NCI-H774 (cell line): ENCODE measurements around the gene DUSP10.

Experiments
- DNase-seq: peaks from one replicate; lab custom pipeline; 2025; lab: John Stamatoyannopoulos, UW

The DUSP10 gene

DNA sequence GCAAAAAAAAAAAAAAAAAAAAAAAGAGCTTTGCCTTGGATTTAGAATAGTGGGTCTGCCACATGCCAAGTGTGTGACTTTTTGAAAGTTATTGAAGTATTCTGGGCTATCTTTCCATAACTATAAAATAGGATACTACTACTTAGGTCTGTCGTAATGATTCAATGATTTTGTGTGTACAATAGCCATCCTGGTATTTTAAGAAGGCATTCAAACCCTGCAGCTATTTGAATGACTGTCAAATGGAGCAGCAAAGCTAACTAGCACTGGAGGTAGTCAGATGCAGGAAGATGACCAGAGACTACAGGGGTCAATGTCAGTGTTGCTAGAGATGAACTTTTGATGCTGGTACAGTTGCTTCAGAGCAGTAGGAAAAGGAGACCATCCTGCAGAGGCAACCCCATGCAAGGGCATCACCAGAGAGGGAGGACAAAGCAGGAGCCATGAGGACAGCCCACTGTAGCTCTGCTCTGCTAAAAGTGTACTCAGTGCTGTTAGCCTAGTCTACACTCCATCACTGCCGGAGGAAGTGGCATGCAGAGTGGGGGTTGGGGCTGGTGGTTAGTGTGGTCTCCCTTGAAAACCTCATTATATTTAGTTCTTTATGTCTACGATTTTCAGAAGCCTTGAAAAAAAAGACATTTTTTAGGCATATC is 29.0 kb downstream of the DUSP10 start:
- DNase-seq, result no peak

- no peak for DNase-seq
Measured at GRCh38 chr1:221712198-221712684, 29.6 kb downstream of the DUSP10 start.

- DNase-seq, result no peak
Measured at GRCh38 chr1:221711656-221712055, 30.2 kb downstream of the DUSP10 start.

GRCh38 chr1:221711063-221711577 is 30.8 kb downstream of the DUSP10 start:
- no peak for DNase-seq

- no peak for DNase-seq
Measured at GRCh38 chr1:221709854-221710253, 32.0 kb downstream of the DUSP10 start.

GRCh38 chr1:221708987-221709386 is 32.9 kb downstream of the DUSP10 start:
- DNase-seq, result peak; percentile 99

DNA sequence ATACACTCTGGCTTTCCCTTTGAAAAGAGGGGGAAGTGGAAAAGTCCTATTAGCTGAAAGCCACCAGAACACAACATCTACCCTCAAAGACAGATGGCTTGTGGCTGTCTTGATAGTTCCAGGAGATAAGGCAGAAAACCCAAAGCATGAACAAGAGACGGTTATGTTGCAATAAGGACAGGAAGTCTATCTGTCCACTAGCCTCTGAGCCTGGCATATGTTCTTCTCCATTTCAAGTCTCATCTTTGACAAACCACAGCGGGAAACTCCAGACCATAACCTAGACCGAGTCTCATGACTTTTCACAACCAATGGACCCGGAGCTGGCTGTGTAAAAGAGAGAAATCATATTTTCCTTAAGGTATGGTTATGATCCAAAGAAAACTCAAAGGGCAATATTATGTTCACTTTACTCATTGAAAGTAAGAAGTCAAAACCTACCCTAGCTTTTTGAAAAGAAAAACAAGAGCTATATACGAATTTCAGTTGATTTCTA is 33.8 kb downstream of the DUSP10 start:
- peak; percentile 25 for DNase-seq

DNA sequence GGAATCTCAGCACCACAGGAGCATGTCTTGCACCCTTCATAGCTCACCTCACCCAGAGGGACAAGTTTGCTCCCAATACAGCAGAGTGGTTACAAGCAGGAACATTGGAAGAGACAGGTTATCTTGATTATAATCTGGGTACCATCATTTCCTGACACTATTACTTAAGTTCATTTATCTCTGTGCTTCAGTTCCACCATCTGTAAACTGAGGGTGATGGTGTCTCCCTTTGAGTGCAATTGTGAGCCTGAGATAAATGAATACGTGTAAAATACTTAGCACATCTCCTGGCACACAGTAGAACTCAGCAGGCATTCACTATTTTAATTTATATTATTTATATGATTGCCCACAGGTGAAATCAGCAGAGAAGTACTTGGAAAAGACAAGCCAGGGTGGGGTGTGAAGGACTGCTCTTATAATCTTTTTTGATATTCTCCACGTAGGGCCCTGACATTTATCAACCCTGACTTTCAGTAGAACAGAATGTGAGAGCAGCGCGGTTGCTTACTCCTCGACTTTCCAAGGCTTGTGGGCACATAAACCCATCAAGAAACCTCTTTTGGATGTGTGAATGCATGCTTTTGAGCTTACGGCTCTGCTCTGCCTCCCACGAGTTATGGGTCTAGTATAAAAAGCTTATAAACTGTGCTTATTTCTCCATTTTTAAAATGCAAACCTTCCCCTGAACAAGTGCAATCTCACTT is 34.9 kb downstream of the DUSP10 start:
- DNase-seq, result no peak

GRCh38 chr1:221706191-221706590 is 35.7 kb downstream of the DUSP10 start:
- DNase-seq, result no peak

- DNase-seq, result no peak
Measured at GRCh38 chr1:221704306-221704705, 37.6 kb downstream of the DUSP10 start.

DNA sequence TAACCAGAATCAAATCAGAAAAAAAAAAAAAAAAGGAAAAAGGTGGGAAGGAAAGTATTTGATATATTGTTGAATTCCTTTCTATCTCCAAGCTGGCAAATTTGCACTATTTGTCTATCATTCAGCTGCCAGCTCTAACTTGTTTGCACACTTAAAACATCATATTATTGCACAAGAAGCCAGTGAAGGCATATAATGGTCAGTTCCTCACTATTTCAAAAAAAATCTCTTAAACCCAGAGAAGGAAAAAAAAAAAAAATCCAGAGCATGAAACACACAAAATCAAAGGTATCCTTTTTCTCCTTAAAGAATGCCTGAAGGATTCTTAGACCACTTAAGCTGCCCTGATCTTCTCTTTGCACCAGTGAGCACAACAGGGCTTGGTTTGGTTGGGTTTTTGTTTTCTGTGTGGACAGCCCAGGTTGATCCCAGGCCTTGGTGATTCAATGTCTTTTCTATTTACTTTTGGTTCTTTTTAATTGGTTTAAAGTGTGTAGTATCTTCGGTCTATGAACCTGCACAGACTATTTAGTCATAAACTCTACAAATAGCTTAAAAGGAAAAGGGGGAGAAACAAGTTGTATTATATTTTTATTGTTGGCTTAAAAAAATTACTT is 40.2 kb downstream of the DUSP10 start:
- no peak for DNase-seq

DNA sequence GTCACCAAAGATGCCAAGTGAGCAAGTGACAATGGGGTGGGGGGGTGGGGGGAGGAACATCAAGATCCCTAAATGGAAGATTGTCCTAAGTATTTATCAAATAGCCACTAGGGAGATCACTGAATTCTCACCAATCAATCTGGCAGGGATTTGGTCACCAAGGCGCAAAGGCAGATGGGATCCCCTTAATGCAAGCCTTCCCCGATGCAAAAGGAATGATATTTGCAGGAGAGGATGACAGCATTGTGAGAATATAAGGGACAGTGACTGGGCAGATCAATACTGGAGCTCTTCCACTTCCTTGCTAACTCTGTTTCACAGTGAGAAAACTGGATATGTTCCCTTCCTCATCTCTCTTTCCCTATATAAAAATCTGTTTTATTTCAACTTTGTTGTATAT is 40.9 kb downstream of the DUSP10 start:
- no peak for DNase-seq

GRCh38 chr1:221700536-221700935 is 41.4 kb downstream of the DUSP10 start:
- DNase-seq, result no peak

- DNase-seq, result no peak
Measured at GRCh38 chr1:221699978-221700519, 41.8 kb downstream of the DUSP10 start.

- DNase-seq, result no peak
Measured at GRCh38 chr1:221699577-221699976, 42.3 kb downstream of the DUSP10 start.

- no peak for DNase-seq
Measured at GRCh38 chr1:221698579-221699349, 43.1 kb downstream of the DUSP10 start.

DNA sequence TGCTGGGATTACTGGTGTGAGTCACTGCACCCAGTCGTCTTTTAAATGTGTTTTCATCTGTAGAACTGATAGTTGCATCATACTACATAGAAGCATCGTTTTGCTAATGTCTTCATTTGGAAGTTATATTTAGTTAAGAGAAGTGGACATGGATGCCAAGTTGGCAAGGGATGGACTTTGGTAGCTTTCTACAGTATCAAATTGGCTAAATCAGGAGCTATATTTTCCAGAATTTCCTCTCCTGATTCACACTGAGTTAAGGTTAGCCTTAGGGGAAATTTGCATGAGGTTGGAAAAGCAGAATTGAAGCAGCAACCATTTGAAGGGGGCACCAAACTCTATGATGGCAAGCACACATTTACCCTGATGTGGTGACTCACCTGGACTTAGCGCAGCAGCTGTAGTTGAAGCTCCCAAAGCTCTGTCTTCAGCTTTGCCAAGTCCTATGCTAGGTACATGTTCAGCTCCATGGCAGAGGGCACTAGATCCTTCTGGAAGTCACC is 43.9 kb downstream of the DUSP10 start:
- no peak for DNase-seq

DNA sequence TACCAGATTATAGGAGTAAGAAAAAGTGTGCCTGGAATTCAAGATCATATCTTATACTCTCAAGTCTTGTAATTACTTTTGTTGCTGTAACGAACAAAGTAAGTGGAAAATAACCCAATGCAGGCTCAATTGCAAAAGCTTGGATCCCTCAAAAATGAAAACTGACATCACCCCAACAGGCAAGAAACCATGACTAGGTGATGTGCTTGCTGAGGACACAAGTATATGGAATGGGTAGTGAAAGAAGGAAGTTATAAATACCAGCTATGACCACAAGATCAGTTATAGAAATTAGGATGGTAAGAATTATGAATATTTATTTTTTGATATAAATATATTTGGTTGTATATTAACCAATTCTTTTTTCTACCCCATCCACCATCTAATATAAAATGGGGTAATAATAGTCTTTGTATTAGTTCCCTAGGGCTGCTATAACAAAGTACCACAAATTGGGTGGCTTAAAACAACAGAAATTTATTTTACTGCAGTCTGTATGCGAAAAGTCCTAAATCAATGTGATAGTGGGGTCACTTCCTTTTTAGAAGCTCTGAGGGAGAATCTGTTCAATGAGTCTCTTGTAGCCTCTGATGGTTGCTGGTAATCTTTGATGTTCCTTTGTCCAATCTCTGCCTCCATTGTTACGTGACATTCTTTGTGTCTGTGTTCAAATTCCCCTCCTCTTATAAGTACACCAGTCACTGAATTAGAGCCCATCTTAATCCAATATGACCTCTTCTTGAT is 45.0 kb downstream of the DUSP10 start:
- no peak for DNase-seq

DNA sequence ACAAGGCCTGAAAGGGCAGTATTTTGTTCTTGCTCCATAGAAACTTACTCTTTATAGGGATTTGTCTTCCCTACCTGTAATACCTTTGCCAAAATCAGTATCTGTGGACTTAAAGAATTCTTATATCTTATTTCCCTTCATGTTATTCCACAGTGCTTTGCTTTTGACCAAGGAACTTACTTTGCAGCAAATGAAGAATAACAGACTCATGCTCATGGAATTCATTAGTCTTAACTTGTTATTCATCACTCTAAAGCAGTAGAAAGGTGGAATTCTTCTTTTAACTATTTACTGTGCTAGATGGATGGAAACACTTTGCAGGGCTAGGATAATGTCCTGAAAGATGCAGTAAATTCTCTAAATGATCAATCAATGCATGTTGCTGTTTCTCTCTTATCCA is 45.9 kb downstream of the DUSP10 start:
- DNase-seq, result no peak

GRCh38 chr1:221695301-221695700 is 46.6 kb downstream of the DUSP10 start:
- DNase-seq, result no peak

DNA sequence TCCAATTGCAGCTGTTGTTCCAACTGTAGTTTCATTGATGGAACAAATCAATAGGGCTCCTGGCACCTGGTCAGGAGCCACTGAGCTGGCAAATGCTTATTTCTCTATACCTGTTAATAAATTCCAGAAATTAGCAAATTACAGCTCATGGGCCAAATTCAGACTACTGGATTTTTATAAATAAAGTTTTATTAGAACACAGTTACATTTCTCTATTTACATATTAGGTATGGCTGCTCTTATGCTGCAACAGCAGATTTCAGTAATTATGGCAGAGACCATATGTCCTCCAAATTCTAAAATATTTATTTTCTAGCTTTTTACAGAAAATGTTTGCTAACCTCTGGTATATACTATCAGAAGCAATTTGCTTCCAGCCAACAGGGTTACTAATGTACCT is 47.8 kb downstream of the DUSP10 start:
- DNase-seq, result no peak
